Colonic mucosa (tissue), 4 donors: ENCODE measurements around the gene PRR5L. TPM values are rescaled to one million over a fixed set of nuclear protein-coding genes. Genes with fewer than 3 reads are reported as not detected.

Experiments
- DNase-seq: peaks from one replicate; pipeline ENCODE4 v3.0.0-alpha.2; 2020
- H3K27ac ChIP-seq: fragments of 200-600 bp; one replicate; pipeline ENCODE4 v1.8.0; 2021
- H3K27me3 ChIP-seq: fragments of 200-600 bp; one replicate; pipeline ENCODE4 v1.8.0; 2021
- H3K36me3 ChIP-seq: fragments of 200-600 bp; one replicate; pipeline ENCODE4 v1.8.0; 2021
- H3K4me1 ChIP-seq: fragments of 200-600 bp; one replicate; pipeline ENCODE4 v1.8.0; 2021; ENCODE audit warnings: mild to moderate bottlenecking
- H3K4me3 ChIP-seq: fragments of 200-600 bp; one replicate; pipeline ENCODE4 v1.8.0; 2021
- H3K9ac ChIP-seq, 2 donors: one replicate each; pipeline ENCODE4 v1.7.0; 2013; ENCODE audit warnings: control low read depth in 2 of 2, low read depth in 2 of 2, low read length in 2 of 2
- H3K9me3 ChIP-seq: fragments of 200-600 bp; one replicate; pipeline ENCODE4 v1.8.0; 2021
- intact Hi-C: fragments of 100-400 bp; cut with DNase I; formaldehyde crosslinking; loops from one replicate; pipeline ENCODE4 v1.14.1; 2022
- total RNA-seq, 2 donors: library from RNA; stranded (reverse); fragmentation: NEBNext Ultra II Directional in 1 of 2; extraction: Animal tissue kit (Norgen Biotek cat#: 25700) in 1 of 2; gene quantifications; one replicate each; pipeline ENCODE4 v1.2.1, GENCODE V29; 2021
- TF ChIP-seq, protein P1 (sequence below): fragments of 200-600 bp; IDR thresholded peaks from one replicate; pipeline ENCODE4 v1.8.0; 2022; ENCODE audit warnings: antibody characterized with exemption, mild to moderate bottlenecking
- donor health status: healthy.
- donor health status: DM: no; HTN: no; CAD: no.
- donor health status: DM: no; HTN: no; CAD: no.

The PRR5L gene
- total RNA-seq, 2 donors from 2014 or later = 80.9 to 169 TPM

DNA sequence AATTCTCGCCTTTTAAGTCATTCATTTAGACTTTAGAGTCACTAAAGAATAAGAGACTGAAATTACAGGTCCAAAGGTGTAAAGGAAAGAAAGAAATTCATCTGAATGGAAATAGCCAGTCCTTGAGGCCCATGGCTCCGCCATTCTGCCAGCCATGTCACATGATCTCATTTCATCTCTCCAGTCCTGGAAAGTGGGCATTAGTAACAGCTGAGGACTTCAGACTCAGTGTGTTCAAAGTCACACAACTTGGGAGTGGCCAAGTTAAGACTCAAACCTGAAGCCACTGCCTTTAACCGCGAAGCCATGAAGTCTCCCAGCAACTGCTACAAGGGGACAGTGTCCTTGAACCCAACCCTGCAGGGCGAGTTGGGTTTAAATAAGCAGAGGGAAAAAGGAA is 103.7 kb downstream of the PRR5L start:
- Histone ChIP-seq H3K9me3 (no peaks in the 10 kb centered on the region), H3K27me3 (no peaks in the 10 kb centered on the region), H3K36me3 (peaks cover 12% of the 10 kb centered on the region), H3K9ac (no peak overlapping the region), H3K4me1 (no peaks in the 10 kb centered on the region), H3K4me3 (no peak overlapping the region), H3K27ac (no peak overlapping the region)
- intact Hi-C loops = loop anchor here (10.0 kb wide), 1 partner anchor 45 kb away; no protein-coding TSS in a partner anchor
- DNase-seq = no peak
- TF ChIP-seq, protein P1, sequence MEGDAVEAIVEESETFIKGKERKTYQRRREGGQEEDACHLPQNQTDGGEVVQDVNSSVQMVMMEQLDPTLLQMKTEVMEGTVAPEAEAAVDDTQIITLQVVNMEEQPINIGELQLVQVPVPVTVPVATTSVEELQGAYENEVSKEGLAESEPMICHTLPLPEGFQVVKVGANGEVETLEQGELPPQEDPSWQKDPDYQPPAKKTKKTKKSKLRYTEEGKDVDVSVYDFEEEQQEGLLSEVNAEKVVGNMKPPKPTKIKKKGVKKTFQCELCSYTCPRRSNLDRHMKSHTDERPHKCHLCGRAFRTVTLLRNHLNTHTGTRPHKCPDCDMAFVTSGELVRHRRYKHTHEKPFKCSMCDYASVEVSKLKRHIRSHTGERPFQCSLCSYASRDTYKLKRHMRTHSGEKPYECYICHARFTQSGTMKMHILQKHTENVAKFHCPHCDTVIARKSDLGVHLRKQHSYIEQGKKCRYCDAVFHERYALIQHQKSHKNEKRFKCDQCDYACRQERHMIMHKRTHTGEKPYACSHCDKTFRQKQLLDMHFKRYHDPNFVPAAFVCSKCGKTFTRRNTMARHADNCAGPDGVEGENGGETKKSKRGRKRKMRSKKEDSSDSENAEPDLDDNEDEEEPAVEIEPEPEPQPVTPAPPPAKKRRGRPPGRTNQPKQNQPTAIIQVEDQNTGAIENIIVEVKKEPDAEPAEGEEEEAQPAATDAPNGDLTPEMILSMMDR = no peak

DNA sequence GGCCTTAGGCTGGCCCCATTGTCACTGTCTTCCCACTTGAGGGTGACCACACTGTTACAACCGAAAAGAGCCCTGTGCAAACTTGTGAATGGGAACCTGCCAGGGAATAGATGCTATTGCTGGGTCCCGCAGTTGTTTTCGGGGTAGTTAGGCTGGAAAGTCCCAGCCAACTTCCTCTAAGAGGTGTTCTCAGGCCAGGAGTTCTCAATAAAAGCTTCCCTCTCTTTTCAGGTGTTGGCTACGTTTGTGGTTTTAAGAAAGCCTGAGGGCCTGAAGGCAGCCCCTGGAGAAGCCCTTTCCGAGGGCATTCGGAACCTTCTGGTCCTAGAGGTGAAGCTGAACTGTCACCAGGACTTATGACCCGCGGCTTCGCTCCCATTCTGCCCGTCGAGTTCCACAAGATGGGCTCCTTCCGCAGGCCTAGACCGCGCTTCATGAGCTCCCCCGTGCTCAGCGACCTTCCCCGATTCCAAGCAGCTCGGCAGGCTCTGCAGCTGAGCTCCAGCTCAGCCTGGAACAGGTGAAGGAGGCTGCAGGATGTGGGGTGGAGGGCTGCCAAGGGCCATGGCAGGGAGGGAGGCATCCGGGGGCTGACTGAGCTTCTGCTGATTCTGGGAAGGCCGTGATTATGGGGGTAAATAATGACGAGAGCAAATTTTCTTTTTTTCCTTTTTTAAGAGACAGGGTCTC is 104.8 kb downstream of the PRR5L start:
- DNase-seq = no peak
- no peaks in the 10 kb centered on the region for H3K9me3 ChIP-seq
- intact Hi-C loops = no loop called here
- no peak overlapping the region for H3K4me3 ChIP-seq
- TF ChIP-seq, protein P1 = no peak
- no peaks in the 10 kb centered on the region for H3K27me3 ChIP-seq
- peaks cover 18% of the 10 kb centered on the region for H3K36me3 ChIP-seq
- H3K9ac ChIP-seq = no peak overlapping the region
- H3K4me1 ChIP-seq = no peaks in the 10 kb centered on the region
- H3K27ac ChIP-seq = no peak overlapping the region

DNA sequence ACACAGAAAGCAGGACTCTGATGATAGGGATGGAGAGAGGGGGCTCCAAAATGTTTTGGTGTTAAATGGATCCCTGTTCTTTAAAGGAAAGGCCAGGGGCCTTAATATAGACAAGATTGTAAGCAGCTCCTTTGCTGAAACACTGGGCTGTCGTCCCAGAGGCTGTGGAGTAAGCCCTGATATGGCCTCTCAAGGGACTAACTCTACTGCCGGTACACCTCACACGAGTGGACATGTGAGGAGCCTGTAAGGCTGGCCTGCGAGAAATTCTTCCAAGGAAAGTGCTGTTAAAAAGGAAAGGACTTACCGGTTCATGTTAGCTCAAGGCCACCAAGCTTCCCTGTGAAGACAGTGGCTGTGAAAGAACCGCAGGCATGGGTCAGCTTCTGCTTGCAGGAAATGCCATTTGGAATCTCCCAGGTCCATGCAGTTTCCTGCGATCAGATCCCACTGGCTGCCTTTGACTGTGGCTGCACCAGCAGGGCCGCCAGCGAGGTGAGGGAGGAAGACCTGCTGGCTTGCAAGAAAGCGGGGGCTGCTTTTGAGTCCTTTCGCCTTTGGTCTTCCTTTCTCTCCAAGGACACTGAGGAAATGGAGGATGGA is 106.6 kb downstream of the PRR5L start:
- no peaks in the 10 kb centered on the region for H3K27me3 ChIP-seq
- no peaks in the 10 kb centered on the region for H3K9me3 ChIP-seq
- no peak overlapping the region for H3K4me3 ChIP-seq
- peaks cover 18% of the 10 kb centered on the region for H3K36me3 ChIP-seq
- peak overlapping the region; percentile 29 for H3K27ac ChIP-seq
- TF ChIP-seq, protein P1 = no peak
- intact Hi-C loops = no loop called here
- DNase-seq = no peak
- H3K9ac ChIP-seq = no peak overlapping the region
- H3K4me1 ChIP-seq = no peaks in the 10 kb centered on the region

DNA sequence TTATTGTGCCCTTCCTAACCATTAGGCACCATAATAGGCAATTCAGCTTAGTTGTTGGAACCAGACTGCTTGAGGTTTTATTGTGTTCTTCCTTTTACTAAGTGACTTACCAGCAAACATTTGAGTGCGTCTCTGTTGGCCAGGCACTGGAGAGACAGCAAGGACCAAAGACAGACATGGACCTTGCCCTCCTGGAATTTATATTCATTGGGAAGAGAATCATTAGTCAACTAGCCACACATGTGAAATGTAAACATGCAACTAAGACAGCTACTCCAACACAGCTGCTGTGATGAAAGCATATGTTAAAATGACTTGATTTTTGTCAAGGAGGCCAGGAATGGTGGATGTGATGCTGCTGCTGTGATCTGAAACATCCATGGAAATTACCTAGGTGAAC is 107.6 kb downstream of the PRR5L start:
- Histone ChIP-seq H3K9me3 (no peaks in the 10 kb centered on the region), H3K27ac (peak overlapping the region; percentile 29), H3K36me3 (peaks cover 18% of the 10 kb centered on the region), H3K27me3 (no peaks in the 10 kb centered on the region), H3K4me3 (no peak overlapping the region), H3K9ac (no peak overlapping the region), H3K4me1 (no peaks in the 10 kb centered on the region)
- DNase-seq = no peak
- TF ChIP-seq, protein P1 = no peak
- intact Hi-C loops = no loop called here

DNA sequence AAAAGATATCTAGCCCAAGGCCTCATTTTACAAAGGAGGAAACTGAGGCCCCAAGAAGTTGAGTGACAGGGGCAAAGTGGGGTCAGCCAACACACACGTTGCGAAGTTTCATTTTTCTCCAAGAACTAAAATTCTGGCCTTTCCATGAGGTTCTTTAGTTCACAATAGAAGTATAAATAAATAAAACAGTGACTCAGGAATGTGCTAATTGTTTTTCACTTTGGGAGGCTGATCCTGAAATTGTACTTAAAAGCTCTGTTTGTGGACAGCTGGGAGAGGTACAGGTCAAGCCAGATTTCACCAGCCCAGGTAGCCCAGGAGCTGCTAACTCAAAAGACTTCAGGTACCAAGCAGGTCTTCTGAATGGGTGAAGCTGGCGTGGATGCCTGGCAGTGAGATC is 108.7 kb downstream of the PRR5L start:
- H3K4me1 ChIP-seq = no peaks in the 10 kb centered on the region
- TF ChIP-seq, protein P1 = no peak
- H3K4me3 ChIP-seq = no peak overlapping the region
- no peak overlapping the region for H3K9ac ChIP-seq
- no peaks in the 10 kb centered on the region for H3K27me3 ChIP-seq
- H3K27ac ChIP-seq = no peak overlapping the region
- no peak for DNase-seq
- no peaks in the 10 kb centered on the region for H3K9me3 ChIP-seq
- peaks cover 23% of the 10 kb centered on the region for H3K36me3 ChIP-seq
- intact Hi-C loops = no loop called here
